ENCODE data around the gene LRP2BP. TPM values are rescaled to one million over a fixed set of nuclear protein-coding genes. Genes with fewer than 3 reads are reported as not detected.

LRP2BP gene
- total RNA-seq, 1 experiment from 2014 or later: 0.33 TPM

DNA sequence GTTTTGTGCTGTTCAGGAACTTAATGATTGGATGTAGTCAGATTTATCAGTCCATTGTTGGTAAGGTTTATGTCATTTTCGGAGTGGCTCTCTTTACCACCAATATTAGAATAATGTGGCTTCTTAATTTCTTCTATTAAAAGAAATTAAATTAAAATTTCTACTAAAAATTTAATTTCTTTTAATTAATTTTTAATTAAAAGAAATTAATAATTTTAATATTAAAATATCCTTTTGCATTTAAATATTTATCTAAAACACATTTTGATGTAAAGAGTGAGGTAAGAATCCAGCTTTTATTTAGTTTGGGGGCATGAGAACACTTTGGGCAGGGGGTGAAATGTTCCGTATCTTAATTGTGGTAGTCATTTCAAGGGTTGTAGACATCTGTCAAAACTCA is 45.8 kb upstream of the LRP2BP start:
- no TSS peak for BruUV-seq (replicated peaks)
- in situ Hi-C loops (cut with HindIII; ENCODE audit: low pct_unique_long_range_greater_than_20kb, low sequenced_read_pairs): no loop called here
- DNase-seq (ENCODE audit: low read depth, low spot score): no peak
- TF ChIP-seq SIN3A (IDR thresholded peaks at IDR 0.05; ENCODE audit: borderline replicate concordance, insufficient read depth, low read depth, low read length) (no peak), TCF7L2 (IDR thresholded peaks at IDR 0.05; ENCODE audit: low read depth, low read length) (no peak), POLR2AphosphoS5 (IDR thresholded peaks at IDR 0.05; ENCODE audit: low read depth, low read length) (no peak)
- TF ChIP-seq, protein P1, sequence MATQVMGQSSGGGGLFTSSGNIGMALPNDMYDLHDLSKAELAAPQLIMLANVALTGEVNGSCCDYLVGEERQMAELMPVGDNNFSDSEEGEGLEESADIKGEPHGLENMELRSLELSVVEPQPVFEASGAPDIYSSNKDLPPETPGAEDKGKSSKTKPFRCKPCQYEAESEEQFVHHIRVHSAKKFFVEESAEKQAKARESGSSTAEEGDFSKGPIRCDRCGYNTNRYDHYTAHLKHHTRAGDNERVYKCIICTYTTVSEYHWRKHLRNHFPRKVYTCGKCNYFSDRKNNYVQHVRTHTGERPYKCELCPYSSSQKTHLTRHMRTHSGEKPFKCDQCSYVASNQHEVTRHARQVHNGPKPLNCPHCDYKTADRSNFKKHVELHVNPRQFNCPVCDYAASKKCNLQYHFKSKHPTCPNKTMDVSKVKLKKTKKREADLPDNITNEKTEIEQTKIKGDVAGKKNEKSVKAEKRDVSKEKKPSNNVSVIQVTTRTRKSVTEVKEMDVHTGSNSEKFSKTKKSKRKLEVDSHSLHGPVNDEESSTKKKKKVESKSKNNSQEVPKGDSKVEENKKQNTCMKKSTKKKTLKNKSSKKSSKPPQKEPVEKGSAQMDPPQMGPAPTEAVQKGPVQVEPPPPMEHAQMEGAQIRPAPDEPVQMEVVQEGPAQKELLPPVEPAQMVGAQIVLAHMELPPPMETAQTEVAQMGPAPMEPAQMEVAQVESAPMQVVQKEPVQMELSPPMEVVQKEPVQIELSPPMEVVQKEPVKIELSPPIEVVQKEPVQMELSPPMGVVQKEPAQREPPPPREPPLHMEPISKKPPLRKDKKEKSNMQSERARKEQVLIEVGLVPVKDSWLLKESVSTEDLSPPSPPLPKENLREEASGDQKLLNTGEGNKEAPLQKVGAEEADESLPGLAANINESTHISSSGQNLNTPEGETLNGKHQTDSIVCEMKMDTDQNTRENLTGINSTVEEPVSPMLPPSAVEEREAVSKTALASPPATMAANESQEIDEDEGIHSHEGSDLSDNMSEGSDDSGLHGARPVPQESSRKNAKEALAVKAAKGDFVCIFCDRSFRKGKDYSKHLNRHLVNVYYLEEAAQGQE (IDR thresholded peaks at IDR 0.05; ENCODE audit: insufficient read depth in 1 of 2, low read depth in 2 of 2, low read length in 1 of 2): no peak
- TF ChIP-seq, protein P2, sequence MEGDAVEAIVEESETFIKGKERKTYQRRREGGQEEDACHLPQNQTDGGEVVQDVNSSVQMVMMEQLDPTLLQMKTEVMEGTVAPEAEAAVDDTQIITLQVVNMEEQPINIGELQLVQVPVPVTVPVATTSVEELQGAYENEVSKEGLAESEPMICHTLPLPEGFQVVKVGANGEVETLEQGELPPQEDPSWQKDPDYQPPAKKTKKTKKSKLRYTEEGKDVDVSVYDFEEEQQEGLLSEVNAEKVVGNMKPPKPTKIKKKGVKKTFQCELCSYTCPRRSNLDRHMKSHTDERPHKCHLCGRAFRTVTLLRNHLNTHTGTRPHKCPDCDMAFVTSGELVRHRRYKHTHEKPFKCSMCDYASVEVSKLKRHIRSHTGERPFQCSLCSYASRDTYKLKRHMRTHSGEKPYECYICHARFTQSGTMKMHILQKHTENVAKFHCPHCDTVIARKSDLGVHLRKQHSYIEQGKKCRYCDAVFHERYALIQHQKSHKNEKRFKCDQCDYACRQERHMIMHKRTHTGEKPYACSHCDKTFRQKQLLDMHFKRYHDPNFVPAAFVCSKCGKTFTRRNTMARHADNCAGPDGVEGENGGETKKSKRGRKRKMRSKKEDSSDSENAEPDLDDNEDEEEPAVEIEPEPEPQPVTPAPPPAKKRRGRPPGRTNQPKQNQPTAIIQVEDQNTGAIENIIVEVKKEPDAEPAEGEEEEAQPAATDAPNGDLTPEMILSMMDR (IDR thresholded peaks at IDR 0.05): no peak
- no peak for ATAC-seq
- H3K27me3 ChIP-seq (ENCODE audit: control insufficient read depth, insufficient read depth, low read length): no peaks in the 10 kb centered on the region
- H3K4me3 ChIP-seq (ENCODE audit: low read depth in 2 of 2, low read length in 2 of 2): no peak overlapping the region
- H3K9me3 ChIP-seq (ENCODE audit: control insufficient read depth, insufficient read depth, low read depth, low read length): no peaks in the 10 kb centered on the region
- H3K36me3 ChIP-seq (ENCODE audit: control insufficient read depth, insufficient read depth, low read length): no peaks in the 10 kb centered on the region
- ChIA-PET CTCF (no interaction called here), POLR2A (interaction anchor here (0.6 kb wide), 1 partner anchor 48 kb away, joined by 9 read pairs; no protein-coding TSS in a partner anchor)
- no peak overlapping the region for H3K27ac ChIP-seq (ENCODE audit: low read length)
- H3K4me1 ChIP-seq (ENCODE audit: control insufficient read depth, insufficient read depth, low read length): no peaks in the 10 kb centered on the region
- intact Hi-C loops (cut with micrococcal nuclease; ENCODE audit: unreplicated experiment): no loop called here

DNA sequence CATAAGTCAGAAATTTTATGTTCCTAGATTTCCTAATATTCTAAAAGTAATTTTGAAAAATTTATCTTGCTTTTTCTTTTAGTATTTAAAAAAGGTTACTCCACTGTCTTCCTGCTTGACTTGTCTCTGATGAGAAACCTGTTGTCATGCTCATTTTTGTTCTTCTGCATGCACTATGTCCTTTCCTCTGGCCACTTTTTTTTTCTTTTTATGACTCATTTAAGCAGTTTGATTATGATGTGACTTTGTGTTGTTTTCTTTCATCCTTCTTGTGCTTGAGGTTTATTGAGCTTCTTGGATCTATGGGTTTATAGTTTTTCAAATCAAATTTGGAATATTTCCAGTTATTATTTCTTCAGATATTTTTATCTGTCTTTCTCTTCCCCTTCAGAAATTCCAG is 42.1 kb upstream of the LRP2BP start:
- ATAC-seq (no peak), DNase-seq (ENCODE audit: low read depth, low spot score) (no peak)
- no TSS peak for BruUV-seq (replicated peaks)
- no peak overlapping the region for H3K4me3 ChIP-seq (ENCODE audit: low read depth in 2 of 2, low read length in 2 of 2)
- H3K27ac ChIP-seq (ENCODE audit: low read length): no peak overlapping the region
- in situ Hi-C loops (cut with HindIII; ENCODE audit: low pct_unique_long_range_greater_than_20kb, low sequenced_read_pairs) (no loop called here), intact Hi-C loops (cut with micrococcal nuclease; ENCODE audit: unreplicated experiment) (no loop called here)
- CTCF ChIA-PET: no interaction called here
- TF ChIP-seq POLR2AphosphoS5 (IDR thresholded peaks at IDR 0.05; ENCODE audit: low read depth, low read length): no peak
- no peak for TF ChIP-seq SIN3A (IDR thresholded peaks at IDR 0.05; ENCODE audit: borderline replicate concordance, insufficient read depth, low read depth, low read length)
- TF ChIP-seq, protein P2 (IDR thresholded peaks at IDR 0.05): no peak
- TF ChIP-seq TCF7L2 (IDR thresholded peaks at IDR 0.05; ENCODE audit: low read depth, low read length): no peak
- TF ChIP-seq, protein P1 (IDR thresholded peaks at IDR 0.05; ENCODE audit: insufficient read depth in 1 of 2, low read depth in 2 of 2, low read length in 1 of 2): no peak
- no peaks in the 10 kb centered on the region for H3K27me3 ChIP-seq (ENCODE audit: control insufficient read depth, insufficient read depth, low read length)
- POLR2A ChIA-PET: no interaction called here
- no peaks in the 10 kb centered on the region for H3K36me3 ChIP-seq (ENCODE audit: control insufficient read depth, insufficient read depth, low read length)
- H3K4me1 ChIP-seq (ENCODE audit: control insufficient read depth, insufficient read depth, low read length): no peaks in the 10 kb centered on the region
- no peaks in the 10 kb centered on the region for H3K9me3 ChIP-seq (ENCODE audit: control insufficient read depth, insufficient read depth, low read depth, low read length)

Data from Panc1 (cell line).